Natural killer cell (primary cell): ENCODE data around the gene SLC18A3. TPM values are rescaled to one million over a fixed set of nuclear protein-coding genes. Genes with fewer than 3 reads are reported as not detected.

Experiments
- ATAC-seq, 3 donors: fragments of 150-1000 bp in 2 of 3; fragments of 200-7000 bp in 1 of 3; cut with Tn5 transposase; 1 replicate in 1 of 3; 2 replicates in 2 of 3; pipeline ENCODE4 v1.10.0; 2021; ENCODE audit warnings: mild to moderate bottlenecking in 2 of 3, moderate library complexity in 2 of 3
- DNase-seq, 2 donors: peaks; one replicate each; pipeline versions ENCODE4 v3.0.0 to v3.0.0-alpha.2; 2013 to 2021; ENCODE audit warnings: mixed read lengths in 1 of 2
- H3K27ac ChIP-seq: one replicate; pipeline ENCODE4 v1.5.1; 2013; ENCODE audit warnings: mild to moderate bottlenecking, low read length
- H3K27me3 ChIP-seq: one replicate; pipeline ENCODE4 v1.6.1; 2013; ENCODE audit warnings: low read length; ENCODE audit not compliant: control insufficient read depth, insufficient read depth
- H3K36me3 ChIP-seq: one replicate; pipeline ENCODE4 v1.6.1; 2013; ENCODE audit warnings: low read length; ENCODE audit not compliant: control insufficient read depth, insufficient read depth
- H3K4me1 ChIP-seq: one replicate; pipeline ENCODE4 v1.6.1; 2013; ENCODE audit warnings: low read length; ENCODE audit not compliant: control insufficient read depth, insufficient read depth
- H3K4me3 ChIP-seq: one replicate; pipeline ENCODE4 v1.5.1; 2013; ENCODE audit warnings: low read length
- H3K9me3 ChIP-seq: one replicate; pipeline ENCODE4 v1.6.1; 2013; ENCODE audit warnings: low read length; ENCODE audit not compliant: control insufficient read depth, insufficient read depth
- H3K27ac Mint-ChIP-seq, 2 donors: one replicate each; pipeline ENCODE4 v1.8.0; 2022; ENCODE audit warnings: mild to moderate bottlenecking in 2 of 2, mixed read lengths in 2 of 2, moderate library complexity in 1 of 2
- H3K27me3 Mint-ChIP-seq, 2 donors: one replicate each; pipeline ENCODE4 v1.8.0; 2022; ENCODE audit warnings: low read depth in 2 of 2, mixed read lengths in 2 of 2
- H3K36me3 Mint-ChIP-seq: one replicate; pipeline ENCODE4 v1.8.0; 2022; ENCODE audit warnings: mixed read lengths
- H3K4me1 Mint-ChIP-seq, 2 donors: one replicate each; pipeline ENCODE4 v1.8.0; 2022; ENCODE audit warnings: mixed read lengths in 2 of 2
- H3K4me3 Mint-ChIP-seq: one replicate; pipeline ENCODE4 v1.8.0; 2022; ENCODE audit warnings: mild to moderate bottlenecking, moderate library complexity, mixed read lengths
- H3K9me3 Mint-ChIP-seq, 2 donors: one replicate each; pipeline ENCODE4 v1.8.0; 2022; ENCODE audit warnings: mixed read lengths in 2 of 2
- CTCF ChIP-seq: fragments of 200-600 bp; IDR thresholded peaks from one replicate; pipeline ENCODE4 v1.8.0; 2022; ENCODE audit warnings: antibody characterized with exemption
- WGBS: methylation state at CpG from one replicate; pipeline ENCODE4 v1.1.7; 2013; ENCODE audit warnings: missing lambda C conversion rate; ENCODE audit not compliant: insufficient coverage; 5-methylcytosine and 5-hydroxymethylcytosine counted together
- intact Hi-C: fragments of 100-400 bp; cut with micrococcal nuclease; formaldehyde crosslinking; loops from one replicate; pipeline ENCODE4 v1.14.2; 2022
- total RNA-seq, 4 donors: library from RNA; stranded (reverse); fragments of 120-200 nt in 1 of 4; gene quantifications; one replicate each; pipeline versions ENCODE4 v1.2.3 to v1.2.4, GENCODE V29; 2013 to 2022

SLC18A3 gene
- total RNA-seq, 3 donors from 2014 or later (not counting 1 experiment from before 2014, with no cell fraction given) = not detected

- Mint-ChIP-seq H3K36me3 (no peaks in the 10 kb centered on the region), H3K27ac (peak overlapping the region in 1 of 2 donors; percentile 46), H3K9me3 (no peaks in the 10 kb centered on the region), H3K4me3 (peak overlapping the region; percentile 8), H3K27me3 (peaks cover 11 to 50% of the 10 kb centered on the region in 2 donors), H3K4me1 (peaks cover 17 to 18% of the 10 kb centered on the region in 2 donors)
- ATAC-seq (peak in 1 of 3 donors; percentile 3), DNase-seq (no peak)
- H3K36me3 ChIP-seq = no peaks in the 10 kb centered on the region
- H3K27ac ChIP-seq = peak overlapping the region; percentile 19
- intact Hi-C loops = no loop called here
- H3K9me3 ChIP-seq = no peaks in the 10 kb centered on the region
- no peak overlapping the region for H3K4me3 ChIP-seq
- no peaks in the 10 kb centered on the region for H3K27me3 ChIP-seq
- H3K4me1 ChIP-seq = peaks cover 20% of the 10 kb centered on the region
- TF ChIP-seq CTCF = no peak
- 86% methylated on average over 1 of the region's 1 CpG for WGBS
Observed at GRCh38 chr10:49567810-49568209, 42.3 kb upstream of the SLC18A3 start.

GRCh38 chr10:49568235-49568634, 41.9 kb upstream of the SLC18A3 start:
- H3K9me3 Mint-ChIP-seq = no peaks in the 10 kb centered on the region
- intact Hi-C loops = no loop called here
- H3K4me3 Mint-ChIP-seq = peak overlapping the region; percentile 8
- no peak for TF ChIP-seq CTCF
- Histone ChIP-seq H3K4me1 (peaks cover 22% of the 10 kb centered on the region), H3K4me3 (no peak overlapping the region), H3K36me3 (no peaks in the 10 kb centered on the region), H3K27ac (peak overlapping the region; percentile 19), H3K9me3 (no peaks in the 10 kb centered on the region), H3K27me3 (no peaks in the 10 kb centered on the region)
- H3K27ac Mint-ChIP-seq = peak overlapping the region in 1 of 2 donors; percentile 46
- H3K27me3 Mint-ChIP-seq = peaks cover 11 to 50% of the 10 kb centered on the region in 2 donors
- H3K36me3 Mint-ChIP-seq = no peaks in the 10 kb centered on the region
- peaks cover 17 to 18% of the 10 kb centered on the region in 2 donors for H3K4me1 Mint-ChIP-seq
- peak; percentile 17 to 78 (median 63) for ATAC-seq
- 40% methylated on average over 2 of the region's 2 CpGs for WGBS
- no peak for DNase-seq

- H3K27me3 ChIP-seq = no peaks in the 10 kb centered on the region
- ATAC-seq (no peak), DNase-seq (no peak)
- H3K9me3 Mint-ChIP-seq = no peaks in the 10 kb centered on the region
- no peak for TF ChIP-seq CTCF
- H3K27ac ChIP-seq = no peak overlapping the region
- H3K36me3 Mint-ChIP-seq = no peaks in the 10 kb centered on the region
- H3K4me1 Mint-ChIP-seq = peaks cover 17 to 18% of the 10 kb centered on the region in 2 donors
- H3K27me3 Mint-ChIP-seq = peaks cover 9 to 46% of the 10 kb centered on the region in 2 donors
- peak overlapping the region; percentile 8 for H3K4me3 Mint-ChIP-seq
- no peaks in the 10 kb centered on the region for H3K9me3 ChIP-seq
- H3K36me3 ChIP-seq = no peaks in the 10 kb centered on the region
- H3K4me3 ChIP-seq = no peak overlapping the region
- WGBS = 66% methylated on average over 3 of the region's 3 CpGs
- intact Hi-C loops = no loop called here
- H3K4me1 ChIP-seq = peaks cover 22% of the 10 kb centered on the region
- H3K27ac Mint-ChIP-seq = peak overlapping the region in 1 of 2 donors; percentile 46
Observed at GRCh38 chr10:49569031-49569631, 41.0 kb upstream of the SLC18A3 start.

GRCh38 chr10:49571388-49571787, 38.7 kb upstream of the SLC18A3 start:
- DNase-seq (no peak), ATAC-seq (no peak)
- 89% methylated on average over 1 of the region's 2 CpGs for WGBS
- no peaks in the 10 kb centered on the region for H3K9me3 ChIP-seq
- H3K4me3 ChIP-seq = no peak overlapping the region
- peaks cover 22% of the 10 kb centered on the region for H3K4me1 ChIP-seq
- Mint-ChIP-seq H3K36me3 (no peaks in the 10 kb centered on the region), H3K27ac (no peak overlapping the region), H3K4me3 (no peak overlapping the region), H3K27me3 (peaks cover 10 to 33% of the 10 kb centered on the region in 2 donors), H3K9me3 (no peaks in the 10 kb centered on the region), H3K4me1 (peaks cover 17 to 18% of the 10 kb centered on the region in 2 donors)
- H3K27ac ChIP-seq = no peak overlapping the region
- no peaks in the 10 kb centered on the region for H3K27me3 ChIP-seq
- H3K36me3 ChIP-seq = no peaks in the 10 kb centered on the region
- TF ChIP-seq CTCF = no peak
- intact Hi-C loops = no loop called here
